ENCODE data around the gene SPOCD1.

- no peak for TF ChIP-seq POLR2A (IDR thresholded peaks at IDR 0.05; ENCODE audit: low read depth, low read length)
- no peak for TF ChIP-seq POLR2AphosphoS5 (IDR thresholded peaks at IDR 0.05; ENCODE audit: low read depth, low read length)
These were observed 28.6 kb downstream of the SPOCD1 start for GRCh38 chr1:31787261-31787660.
